SK-N-SH treated with all-trans-retinoic acid at 6 μM for 48 hours (cell line): ENCODE results near the gene ATPAF1.

ENCODE experiments used
- CREB5 ChIP-seq: fragments of 250-450 bp; sonication (Bioruptor Pico); IDR thresholded peaks from 2 replicates; pipeline ENCODE4 v1.5.1; 2020; ENCODE audit warnings: low read depth, mild to moderate bottlenecking, moderate library complexity
- GLIS3 ChIP-seq: fragments of 250-450 bp; sonication (Bioruptor Pico); IDR thresholded peaks from 2 replicates; pipeline ENCODE4 v1.5.0; 2020; ENCODE audit warnings: mild to moderate bottlenecking, moderate library complexity
- ISL1 ChIP-seq: fragments of 250-450 bp; sonication (Bioruptor Pico); IDR thresholded peaks from 2 replicates; pipeline ENCODE4 v2.1.2; 2022; ENCODE audit warnings: mild to moderate bottlenecking, moderate library complexity
- POU6F1 ChIP-seq: fragments of 250-450 bp; sonication (Bioruptor Pico); IDR thresholded peaks from 2 replicates; pipeline ENCODE4 v1.8.0; 2021; ENCODE audit warnings: low read depth, mild to moderate bottlenecking, moderate library complexity, borderline replicate concordance
- PPARA ChIP-seq: fragments of 250-450 bp; sonication (Bioruptor Pico); IDR thresholded peaks from 2 replicates; pipeline ENCODE4 v1.5.0; 2020; ENCODE audit warnings: mild to moderate bottlenecking, borderline replicate concordance
- RARB ChIP-seq: fragments of 250-450 bp; sonication (Bioruptor Pico); IDR thresholded peaks from 2 replicates; pipeline ENCODE4 v1.8.0; 2021; ENCODE audit warnings: mild to moderate bottlenecking, moderate library complexity
- SNAI2 ChIP-seq: fragments of 250-450 bp; sonication (Bioruptor Pico); IDR thresholded peaks from 2 replicates; pipeline ENCODE4 v1.5.0; 2020; ENCODE audit warnings: mild to moderate bottlenecking, moderate library complexity
- TOX ChIP-seq: fragments of 250-450 bp; sonication (Bioruptor Pico); IDR thresholded peaks from 2 replicates; pipeline ENCODE4 v1.8.0; 2021; ENCODE audit warnings: mild to moderate bottlenecking, moderate library complexity, borderline replicate concordance
- ZC3H10 ChIP-seq: fragments of 250-450 bp; sonication (Bioruptor Pico); IDR thresholded peaks from 2 replicates; pipeline ENCODE4 v1.5.1; 2021; ENCODE audit warnings: mild to moderate bottlenecking, moderate library complexity
- ZNF70 ChIP-seq: fragments of 450-650 bp; formaldehyde crosslinking; IDR thresholded peaks from 2 replicates; pipeline ENCODE4 v1.5.0; 2020; ENCODE audit warnings: mild to moderate bottlenecking, moderate library complexity
- ZNF8 ChIP-seq: fragments of 450-650 bp; formaldehyde crosslinking; IDR thresholded peaks from 2 replicates; pipeline ENCODE4 v1.5.0; 2020; ENCODE audit warnings: mild to moderate bottlenecking, moderate library complexity
- TF ChIP-seq, protein P1 (sequence below): fragments of 250-450 bp; sonication (Bioruptor Pico); IDR thresholded peaks from 2 replicates; pipeline ENCODE4 v1.8.0; 2020; ENCODE audit warnings: mild to moderate bottlenecking, moderate library complexity, borderline replicate concordance

DNA sequence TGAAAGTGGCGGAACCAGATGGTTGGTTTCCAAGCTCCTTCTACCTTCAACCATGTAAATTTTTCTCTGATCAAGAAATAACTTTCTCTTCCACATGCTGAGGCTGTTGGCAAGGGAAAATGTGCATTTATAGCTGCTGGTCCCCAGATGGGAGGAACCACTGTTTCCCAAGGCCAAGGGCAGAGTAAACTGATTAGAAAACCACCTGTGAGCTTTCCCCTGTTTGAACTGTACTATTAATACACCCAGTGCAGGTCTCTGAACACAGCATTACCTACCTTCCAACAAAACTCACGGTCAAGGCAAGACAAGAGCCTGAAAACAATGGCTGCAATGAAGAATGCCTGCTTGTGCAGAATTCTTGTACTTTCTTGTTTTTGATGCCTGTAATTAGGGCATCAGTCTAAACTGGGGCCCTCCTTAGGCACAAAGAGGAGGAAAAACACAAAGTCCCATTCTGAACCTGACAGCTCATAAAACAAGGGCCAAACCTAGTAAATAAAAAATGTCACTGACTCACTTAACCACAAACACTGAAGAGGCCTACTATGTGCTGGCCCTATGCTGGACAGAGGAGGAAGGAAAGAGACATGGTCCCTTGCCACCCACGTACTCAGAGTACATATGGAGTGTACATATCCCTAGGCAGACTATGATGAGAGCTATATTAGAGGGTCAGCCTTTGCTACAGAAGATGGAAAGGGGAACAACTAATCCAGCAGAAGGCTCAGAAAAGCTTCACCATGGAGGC lies 66.7 kb downstream of the ATPAF1 start:
- no peak for TF ChIP-seq SNAI2 (CRISPR knock-in tag)
- TF ChIP-seq, protein P1, sequence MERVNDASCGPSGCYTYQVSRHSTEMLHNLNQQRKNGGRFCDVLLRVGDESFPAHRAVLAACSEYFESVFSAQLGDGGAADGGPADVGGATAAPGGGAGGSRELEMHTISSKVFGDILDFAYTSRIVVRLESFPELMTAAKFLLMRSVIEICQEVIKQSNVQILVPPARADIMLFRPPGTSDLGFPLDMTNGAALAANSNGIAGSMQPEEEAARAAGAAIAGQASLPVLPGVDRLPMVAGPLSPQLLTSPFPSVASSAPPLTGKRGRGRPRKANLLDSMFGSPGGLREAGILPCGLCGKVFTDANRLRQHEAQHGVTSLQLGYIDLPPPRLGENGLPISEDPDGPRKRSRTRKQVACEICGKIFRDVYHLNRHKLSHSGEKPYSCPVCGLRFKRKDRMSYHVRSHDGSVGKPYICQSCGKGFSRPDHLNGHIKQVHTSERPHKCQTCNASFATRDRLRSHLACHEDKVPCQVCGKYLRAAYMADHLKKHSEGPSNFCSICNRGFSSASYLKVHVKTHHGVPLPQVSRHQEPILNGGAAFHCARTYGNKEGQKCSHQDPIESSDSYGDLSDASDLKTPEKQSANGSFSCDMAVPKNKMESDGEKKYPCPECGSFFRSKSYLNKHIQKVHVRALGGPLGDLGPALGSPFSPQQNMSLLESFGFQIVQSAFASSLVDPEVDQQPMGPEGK (CRISPR knock-in tag): no peak
- TF ChIP-seq ZNF8 (CRISPR knock-in tag): no peak
- TF ChIP-seq CREB5 (CRISPR knock-in tag): no peak
- no peak for TF ChIP-seq ZC3H10 (CRISPR knock-in tag)
- TF ChIP-seq ISL1 (CRISPR knock-in tag): no peak
- no peak for TF ChIP-seq GLIS3 (CRISPR knock-in tag)
- TF ChIP-seq ZNF70: no peak
- TF ChIP-seq TOX (CRISPR knock-in tag): no peak
- TF ChIP-seq RARB: no peak
- TF ChIP-seq PPARA: no peak
- TF ChIP-seq POU6F1 (CRISPR knock-in tag): no peak
